Fibroblast of pulmonary artery (primary cell): ENCODE data around the gene STX8.

ENCODE experiments used
- DNase-seq: peaks from one replicate; pipeline ENCODE4 v3.0.0-alpha.2; 2010; ENCODE audit warnings: low read depth
- H3K4me3 ChIP-seq: replicated peaks from 2 replicates; pipeline ENCODE4 v1.5.1; 2011; ENCODE audit warnings: low read depth, mild to moderate bottlenecking, control low read depth, low read length, moderate library complexity
- CTCF ChIP-seq: IDR thresholded peaks from 2 replicates; pipeline ENCODE4 v1.5.1; 2011; ENCODE audit warnings: mild to moderate bottlenecking, control low read depth, low read length, inconsistent platforms; ENCODE audit errors: missing control alignments

STX8 gene

DNA sequence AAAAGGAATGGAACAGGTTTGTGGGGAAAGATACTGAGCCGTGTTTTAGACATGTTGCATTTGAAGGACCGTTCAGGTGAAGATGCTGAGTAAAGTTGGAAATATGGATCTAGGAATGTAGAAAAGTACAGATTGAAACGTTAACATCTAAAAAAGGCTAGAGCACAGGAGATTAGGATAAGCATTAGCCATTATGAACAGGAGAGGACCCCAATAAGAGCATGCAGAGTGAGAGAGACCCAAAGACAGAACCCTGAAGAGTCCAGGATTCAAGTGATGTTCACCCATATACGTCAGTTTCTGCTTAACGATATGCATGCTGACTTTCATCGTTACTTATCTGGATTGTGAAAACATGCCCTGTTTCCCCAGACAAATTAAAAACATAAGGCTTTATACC is 140.5 kb downstream of the STX8 start:
- TF ChIP-seq CTCF, result no peak
- DNase-seq, result no peak
- H3K4me3 ChIP-seq, result no peak overlapping the region

GRCh38 chr17:9434642-9435057 is 141.0 kb downstream of the STX8 start:
- no peak for DNase-seq
- no peak for TF ChIP-seq CTCF

GRCh38 chr17:9432934-9433421 is 142.6 kb downstream of the STX8 start:
- no peak for TF ChIP-seq CTCF
- DNase-seq, result no peak
- no peak overlapping the region for H3K4me3 ChIP-seq

More at GRCh38 chr17:9434642-9435057, 141.0 kb downstream of the STX8 start:
- no peak overlapping the region for H3K4me3 ChIP-seq

- TF ChIP-seq CTCF, result no peak
- no peak overlapping the region for H3K4me3 ChIP-seq
- no peak for DNase-seq
These were observed 143.3 kb downstream of the STX8 start for GRCh38 chr17:9432134-9432885.

GRCh38 chr17:9431620-9432019 is 144.0 kb downstream of the STX8 start:
- no peak overlapping the region for H3K4me3 ChIP-seq
- TF ChIP-seq CTCF, result no peak
- no peak for DNase-seq

DNA sequence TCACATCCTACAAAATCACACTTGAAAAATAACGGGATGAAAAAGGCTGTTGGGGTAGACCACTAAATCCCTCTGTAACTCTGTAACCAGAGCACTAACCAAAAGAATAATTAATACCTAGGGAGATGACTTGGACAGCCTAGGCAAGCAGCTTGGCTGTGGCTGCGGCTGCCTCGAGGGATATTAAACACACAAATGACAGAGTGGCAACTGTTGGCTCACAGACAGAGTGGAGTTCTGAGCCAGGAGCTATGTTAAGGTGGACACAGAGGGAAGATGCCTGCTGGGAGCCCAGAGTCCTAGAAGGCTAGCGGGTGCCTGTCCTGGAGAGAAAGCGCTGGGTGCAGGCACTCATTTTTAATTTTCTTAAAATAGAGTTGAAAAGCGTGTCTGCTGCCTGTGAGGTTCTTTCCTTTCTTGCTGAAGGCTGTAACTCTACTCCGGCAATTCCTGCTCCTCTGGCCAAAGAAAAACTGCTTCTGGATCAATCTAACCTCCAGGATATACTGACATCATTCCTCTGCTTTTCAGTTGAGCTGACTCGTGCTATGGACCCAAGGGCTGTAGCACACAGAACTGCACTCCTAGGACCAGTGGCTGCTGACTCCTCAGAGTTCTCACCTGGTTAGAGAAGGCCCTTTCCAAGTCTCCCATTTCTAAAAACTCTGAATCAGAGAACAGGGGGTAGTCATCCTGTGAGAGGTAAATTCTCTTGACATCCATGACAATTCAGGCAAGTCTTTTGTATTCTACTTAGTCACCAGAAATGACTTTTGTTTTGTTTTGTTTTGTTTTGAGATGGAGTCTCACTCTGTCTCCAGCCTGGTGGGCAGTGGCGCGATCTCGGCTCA is 147.9 kb downstream of the STX8 start:
- DNase-seq, result no peak
- no peak for TF ChIP-seq CTCF
- H3K4me3 ChIP-seq, result no peak overlapping the region
